ENCODE data around the gene CAVIN3. TPM values are rescaled to one million over a fixed set of nuclear protein-coding genes. Genes with fewer than 3 reads are reported as not detected.
A peak's percentile ranks its signal among the peaks of the same experiment; 100 is the strongest.
"Not testable (repeated sequence)": the region's sequence is repeated elsewhere in the genome, so short reads cannot be mapped to it uniquely, and the experiment has no call there.

The CAVIN3 gene
- total RNA-seq, 1 donor from 2014 or later: 145 TPM

- ATAC-seq (no peak), DNase-seq (ENCODE audit: low spot score) (no peak)
- intact Hi-C loops (cut with DNase I): no loop called here
Observed at GRCh38 chr11:6285019-6285418, 35.3 kb downstream of the CAVIN3 start.

GRCh38 chr11:6284250-6284649 is 36.1 kb downstream of the CAVIN3 start:
- ATAC-seq (no peak), DNase-seq (ENCODE audit: low spot score) (no peak)
- intact Hi-C loops (cut with DNase I): no loop called here

GRCh38 chr11:6283453-6284023 is 36.8 kb downstream of the CAVIN3 start:
- ATAC-seq: no peak
- intact Hi-C loops (cut with DNase I): no loop called here

GRCh38 chr11:6280809-6281208 is 39.5 kb downstream of the CAVIN3 start:
- intact Hi-C loops (cut with DNase I); DNase-seq (ENCODE audit: low spot score); ATAC-seq: not testable (repeated sequence)

More at GRCh38 chr11:6283453-6284023, 36.8 kb downstream of the CAVIN3 start:
- DNase-seq (ENCODE audit: low spot score): no peak

GRCh38 chr11:6273188-6273587 is 47.1 kb downstream of the CAVIN3 start:
- no peak for DNase-seq (ENCODE audit: low spot score)
- no peak for ATAC-seq
- intact Hi-C loops (cut with DNase I): no loop called here

- ATAC-seq: no peak
- intact Hi-C loops (cut with DNase I): no loop called here
- no peak for DNase-seq (ENCODE audit: low spot score)
Observed at GRCh38 chr11:6271598-6271997, 48.7 kb downstream of the CAVIN3 start.

- no peak for DNase-seq (ENCODE audit: low spot score)
- no peak for ATAC-seq
- intact Hi-C loops (cut with DNase I): no loop called here
Observed at GRCh38 chr11:6270584-6271246, 49.6 kb downstream of the CAVIN3 start.

- intact Hi-C loops (cut with DNase I): no loop called here
- DNase-seq (ENCODE audit: low spot score) (no peak), ATAC-seq (peak; percentile 39)
Observed at GRCh38 chr11:6269994-6270393, 50.3 kb downstream of the CAVIN3 start.

Other genes with a start within 250 kb of the CAVIN3 start
- not detected for gene OR56B4, start 212.8 kb downstream of the CAVIN3 start, total RNA-seq
- gene OR52B2, start 150.2 kb downstream of the CAVIN3 start, total RNA-seq: not detected
- not detected for gene OR52W1, start 121.3 kb downstream of the CAVIN3 start, total RNA-seq
- gene C11orf42, start 114.9 kb downstream of the CAVIN3 start, total RNA-seq: not detected
- 36.8 TPM for gene FHIP1B, start 85.9 kb downstream of the CAVIN3 start, total RNA-seq
- 0.31 TPM for gene CNGA4, start 81.4 kb downstream of the CAVIN3 start, total RNA-seq
- 1.1 TPM for gene CCKBR, start 60.7 kb downstream of the CAVIN3 start, total RNA-seq
- 32.3 TPM for gene SMPD1, start 70.0 kb upstream of the CAVIN3 start, total RNA-seq
- 65.5 TPM for gene APBB1, start 98.6 kb upstream of the CAVIN3 start, total RNA-seq
- gene HPX, start 120.5 kb upstream of the CAVIN3 start, total RNA-seq: 2.8 TPM
- 24.6 TPM for gene TRIM3, start 153.4 kb upstream of the CAVIN3 start, total RNA-seq
- gene ARFIP2, start 160.8 kb upstream of the CAVIN3 start, total RNA-seq: 35.0 TPM
- 51.5 TPM for gene TIMM10B, start 161.0 kb upstream of the CAVIN3 start, total RNA-seq
- 33.1 TPM for gene DNHD1, start 176.8 kb upstream of the CAVIN3 start, total RNA-seq

All from sciatic nerve (tissue), 2 donors.